Cardiac ventricle fibroblast (primary cell): ENCODE results near the gene TAS2R4. TPM values are rescaled to one million over a fixed set of nuclear protein-coding genes. Genes with fewer than 3 reads are reported as not detected.

Source experiments
- total RNA-seq: library from RNA; depleted of rRNA; stranded (reverse); fragments of >200 nt; gene quantifications from 2 replicates; pipeline ENCODE4 v1.2.3, GENCODE V29; 2015

The TAS2R4 gene, protein sequence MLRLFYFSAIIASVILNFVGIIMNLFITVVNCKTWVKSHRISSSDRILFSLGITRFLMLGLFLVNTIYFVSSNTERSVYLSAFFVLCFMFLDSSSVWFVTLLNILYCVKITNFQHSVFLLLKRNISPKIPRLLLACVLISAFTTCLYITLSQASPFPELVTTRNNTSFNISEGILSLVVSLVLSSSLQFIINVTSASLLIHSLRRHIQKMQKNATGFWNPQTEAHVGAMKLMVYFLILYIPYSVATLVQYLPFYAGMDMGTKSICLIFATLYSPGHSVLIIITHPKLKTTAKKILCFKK
- total RNA-seq, result 0.12 and 0.29 TPM in 2 replicates

DNA sequence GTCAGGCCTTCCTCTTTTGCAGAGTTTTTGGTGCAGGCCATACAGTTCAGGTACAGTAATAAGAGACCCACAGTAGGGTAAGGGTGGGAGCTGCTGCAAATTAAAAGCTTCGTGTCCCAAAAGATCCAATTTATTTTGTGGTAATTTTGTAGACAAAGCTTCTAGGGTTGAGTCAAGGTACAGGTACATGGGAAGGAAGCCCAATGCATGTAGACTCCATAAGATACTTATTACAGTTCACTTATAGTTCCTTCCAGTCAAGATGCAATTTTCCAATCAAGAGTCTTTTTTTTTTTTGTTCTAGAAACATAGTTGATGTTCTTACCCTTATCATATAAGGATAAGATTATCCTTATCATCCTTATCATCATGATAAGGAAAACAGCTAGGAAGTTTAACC is at the start of gene TAS2R4:
TAS2R4 (plus strand) TSS at position 301 of the 400 bp plus-strand sequence. CDS start 1,815 bp downstream, outside the sequence.

DNA sequence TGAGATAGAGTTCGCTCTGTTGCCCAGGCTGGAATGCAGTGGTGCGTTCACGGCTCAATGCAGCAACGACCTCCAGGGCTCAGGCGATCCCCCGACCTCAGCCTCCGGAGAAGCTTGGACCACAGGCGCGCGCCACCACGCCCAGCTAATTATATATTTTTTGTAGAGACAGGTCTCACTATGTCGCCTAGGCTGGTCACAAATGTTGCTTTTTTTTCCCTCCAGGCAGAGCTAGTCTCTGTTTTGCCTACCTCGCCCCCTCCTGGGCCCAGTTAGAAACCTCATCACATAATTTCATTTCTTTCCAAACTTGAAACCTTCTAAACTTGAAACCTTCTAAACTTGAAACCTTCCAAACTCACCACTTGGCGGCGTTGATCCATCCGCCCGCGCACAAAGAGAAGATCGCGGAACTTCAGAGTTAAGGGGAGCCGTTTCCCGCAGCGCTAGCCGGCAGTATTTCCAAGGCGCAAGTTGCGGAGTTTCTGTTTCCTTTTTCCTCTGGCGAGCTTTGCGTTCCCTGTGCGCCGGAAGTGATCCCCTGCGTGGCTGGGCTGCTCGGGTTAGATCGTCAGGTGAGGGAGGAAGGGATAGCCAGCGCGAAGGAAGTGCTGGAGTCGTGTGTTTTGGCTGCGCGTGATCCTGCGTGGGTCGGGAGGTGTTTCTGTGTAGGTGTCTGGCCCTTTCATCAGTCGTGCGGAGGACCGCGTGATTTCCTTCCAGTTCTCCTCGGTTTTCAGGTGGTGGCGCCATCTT is 38.5 kb upstream of the TAS2R4 start, which contains the start of gene SSBP1:
SSBP1 (plus strand) TSS at position 523 of the 756 bp plus-strand sequence. CDS start 809 bp downstream, outside the sequence.

DNA sequence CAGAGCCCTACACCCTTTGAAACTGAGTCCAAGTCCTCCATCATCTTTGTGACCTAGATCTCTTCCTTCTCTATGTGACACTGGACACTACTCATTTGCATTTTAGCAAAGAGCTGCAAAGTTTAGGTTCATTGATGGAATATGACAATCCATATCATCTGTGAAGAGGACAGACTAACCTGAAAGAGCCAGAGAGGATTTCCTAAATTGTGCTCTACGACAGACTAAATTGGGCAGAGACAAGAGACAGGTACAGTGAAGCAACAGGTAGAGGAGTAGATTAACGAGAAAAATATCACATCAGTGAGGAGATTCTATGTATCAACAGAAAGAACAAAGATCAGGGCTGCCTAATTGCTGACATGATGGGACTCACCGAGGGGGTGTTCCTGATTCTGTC is 12.7 kb upstream of the TAS2R4 start, which contains the start of gene TAS2R3:
TAS2R3 (plus strand) TSS at position 301 of the 400 bp plus-strand sequence; CDS start at position 363, 62 bp downstream.

DNA sequence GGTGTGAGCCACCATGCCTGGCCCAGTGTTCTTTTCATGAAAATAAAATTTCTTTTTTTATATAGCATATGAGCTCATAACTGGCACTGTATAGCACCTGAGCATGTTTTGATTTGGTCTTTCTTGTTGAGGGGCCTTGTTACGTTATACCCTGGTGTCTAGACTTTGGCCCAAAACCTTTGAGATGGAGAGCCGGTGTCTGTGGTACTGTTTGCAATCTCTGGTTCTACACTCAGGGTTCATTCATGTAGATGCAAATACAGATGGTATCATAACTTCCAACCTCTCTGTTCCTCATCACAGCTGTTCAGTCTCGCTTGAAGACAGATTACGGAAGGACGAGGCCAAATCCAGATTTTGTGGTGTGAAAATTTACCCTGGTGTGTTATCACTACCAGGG is 13.4 kb downstream of the TAS2R4 start, which contains the start of gene TAS2R5:
TAS2R5 (plus strand) TSS at position 301 of the 400 bp plus-strand sequence. CDS start 145 bp downstream, outside the sequence.

Other genes with a start within 250 kb of the TAS2R4 start
- 12.5 and 15.2 TPM in 2 replicates for gene AGK, start 225.3 kb upstream of the TAS2R4 start, total RNA-seq
- gene DENND11, start 74.5 kb upstream of the TAS2R4 start, total RNA-seq, result 3.6 and 4.0 TPM in 2 replicates
- not detected in 2 replicates for gene WEE2, start 68.3 kb upstream of the TAS2R4 start, total RNA-seq
- gene SSBP1, start 38.3 kb upstream of the TAS2R4 start, total RNA-seq, result 113 and 169 TPM in 2 replicates
- 0.54 and 0.69 TPM in 2 replicates for gene TAS2R3, start 12.6 kb upstream of the TAS2R4 start, total RNA-seq
- 0.44 and 1.3 TPM in 2 replicates for gene TAS2R5, start 13.5 kb downstream of the TAS2R4 start, total RNA-seq
- gene PRSS37, start 64.8 kb downstream of the TAS2R4 start, total RNA-seq, result not detected in 2 replicates
- not detected in 2 replicates for gene OR9A4, start 139.7 kb downstream of the TAS2R4 start, total RNA-seq
- not detected in 2 replicates for gene CLEC5A, start 170.3 kb downstream of the TAS2R4 start, total RNA-seq
- gene TAS2R38, start 197.1 kb downstream of the TAS2R4 start, total RNA-seq, result not detected in 2 replicates
- not detected in 2 replicates for gene MGAM, start 219.2 kb downstream of the TAS2R4 start, total RNA-seq